ENCODE measurements around the gene SDK1.

SDK1 gene

DNA sequence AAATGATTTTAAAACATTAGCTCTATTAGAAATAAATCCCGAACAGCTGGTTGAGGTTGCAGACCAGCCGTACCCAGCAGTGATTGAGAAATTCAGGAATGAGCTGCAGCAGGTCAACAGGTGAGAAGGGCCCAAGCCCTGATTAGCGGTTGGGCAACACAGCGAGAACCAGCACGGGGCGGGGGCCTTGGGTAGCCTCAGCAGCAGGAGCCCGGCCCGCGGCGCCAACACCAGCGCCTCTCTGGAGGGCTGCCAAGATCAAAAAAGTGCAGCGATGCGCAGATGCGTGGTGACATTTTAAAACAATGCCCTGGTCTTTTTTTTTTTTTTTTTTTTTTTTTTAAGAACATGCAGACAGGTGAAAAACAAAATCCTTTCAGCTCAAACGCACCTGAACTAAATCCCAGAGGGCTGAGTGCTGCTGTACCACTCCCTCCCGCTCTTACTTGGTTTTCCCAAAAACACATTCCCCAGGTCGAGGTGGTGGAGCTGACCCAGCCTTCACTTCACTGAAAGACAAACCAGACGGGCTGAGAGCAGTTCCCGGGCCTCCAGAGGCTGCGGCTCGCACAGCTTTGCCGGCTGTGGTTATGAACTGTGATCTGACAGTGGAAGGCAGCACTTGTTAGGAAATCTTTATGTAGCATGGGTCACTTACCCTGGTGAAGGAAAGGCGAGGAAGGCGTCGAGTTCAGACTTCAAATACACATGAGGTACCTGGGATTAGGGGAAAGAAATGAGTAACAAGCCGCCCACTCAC is 579.4 kb downstream of the SDK1 start:
- no peak for DNase-seq (ENCODE audit: low read depth in 3 of 3)

DNA sequence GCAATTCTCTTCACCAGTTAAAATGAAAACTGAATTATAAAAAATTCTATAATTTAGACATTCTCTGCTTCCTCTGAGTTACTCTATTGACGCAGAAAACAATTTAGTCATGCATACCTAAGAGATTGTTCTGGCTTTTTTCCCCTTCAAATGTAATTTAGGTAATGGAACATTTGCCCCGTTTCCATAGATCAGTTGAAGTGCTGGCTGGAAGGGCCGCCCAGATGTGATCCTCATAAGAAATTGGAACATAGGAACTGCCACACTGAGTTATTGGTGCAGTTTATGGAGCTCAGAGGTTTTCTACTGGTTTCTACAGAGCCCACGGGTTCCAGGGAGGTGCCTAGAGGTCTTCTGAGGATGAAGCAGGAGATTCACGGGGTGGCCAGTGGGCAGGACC is 581.7 kb downstream of the SDK1 start:
- DNase-seq (ENCODE audit: low read depth in 3 of 3): no peak

GRCh38 chr7:3884543-3884942 is 583.5 kb downstream of the SDK1 start:
- no peak for DNase-seq (ENCODE audit: low read depth in 3 of 3)

DNA sequence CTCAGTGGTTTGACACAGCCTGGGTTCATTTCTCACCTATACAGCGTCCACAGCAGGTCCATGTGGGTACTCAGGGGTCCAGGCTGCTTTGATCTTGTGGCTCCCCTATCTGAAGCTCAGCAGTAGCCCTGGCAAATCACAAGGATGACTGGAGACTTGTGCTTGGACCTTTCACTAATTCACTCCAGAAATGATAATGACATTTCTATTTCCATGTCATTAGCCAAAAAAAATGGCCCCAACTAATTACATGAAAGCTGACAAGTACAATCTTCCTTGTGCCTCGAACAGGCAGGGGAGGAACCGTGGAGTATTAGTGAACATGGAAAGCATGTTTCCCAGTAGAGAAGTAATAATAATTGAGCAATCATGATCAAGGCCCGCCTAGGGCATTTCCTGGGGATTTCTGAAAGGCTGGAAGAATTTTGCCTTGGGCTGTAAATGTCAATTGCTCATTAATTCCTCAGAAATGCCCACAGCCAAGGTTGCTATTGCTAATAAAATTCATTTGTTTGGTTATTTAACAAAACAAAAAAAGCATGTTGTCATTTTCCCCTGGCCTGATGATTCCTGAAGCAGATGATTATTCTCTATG is 586.1 kb downstream of the SDK1 start:
- no peak for DNase-seq (ENCODE audit: low read depth in 3 of 3)

DNA sequence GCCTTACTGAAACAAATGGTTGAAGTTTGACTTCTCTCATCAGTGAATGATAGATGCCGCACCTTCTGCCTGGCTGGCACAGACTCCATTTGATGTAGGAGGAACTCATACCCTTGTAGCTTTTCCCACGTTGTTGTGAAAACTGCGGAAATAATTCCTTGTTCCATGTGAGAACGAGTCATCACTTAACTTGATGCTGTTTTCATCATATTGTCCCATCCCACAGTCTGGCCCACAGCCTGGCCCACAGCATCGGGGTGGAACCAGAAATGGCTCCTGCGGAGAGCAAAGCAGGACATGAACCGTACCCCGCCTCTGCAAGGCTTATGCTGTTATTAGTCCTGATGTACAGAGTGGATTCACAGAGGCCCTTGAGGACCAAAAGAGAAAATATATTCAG is 587.0 kb downstream of the SDK1 start:
- no peak for DNase-seq (ENCODE audit: low read depth in 3 of 3)

DNA sequence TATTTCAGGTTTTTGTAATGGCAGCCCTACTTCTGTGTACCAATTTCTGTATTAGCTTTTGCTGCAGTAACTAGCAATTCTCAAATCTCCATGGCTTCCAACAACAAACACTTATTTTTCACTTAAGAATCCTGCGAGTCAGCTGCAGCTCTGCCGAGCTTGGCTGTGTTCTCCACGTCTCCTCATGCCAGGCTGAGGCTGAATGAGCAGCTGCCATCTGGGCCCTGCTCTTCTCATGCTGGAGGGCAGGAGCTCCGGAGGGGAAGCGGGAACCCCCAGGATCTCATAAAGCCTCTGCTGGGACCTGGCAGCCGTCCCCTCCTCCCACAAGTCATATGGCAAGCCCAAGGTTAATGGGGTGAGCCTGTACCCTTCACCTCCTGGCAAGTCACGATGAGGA is 591.1 kb downstream of the SDK1 start:
- DNase-seq (ENCODE audit: low read depth in 3 of 3): no peak

GRCh38 chr7:3892686-3893085 is 591.6 kb downstream of the SDK1 start:
- no peak for DNase-seq (ENCODE audit: low read depth in 3 of 3)

DNA sequence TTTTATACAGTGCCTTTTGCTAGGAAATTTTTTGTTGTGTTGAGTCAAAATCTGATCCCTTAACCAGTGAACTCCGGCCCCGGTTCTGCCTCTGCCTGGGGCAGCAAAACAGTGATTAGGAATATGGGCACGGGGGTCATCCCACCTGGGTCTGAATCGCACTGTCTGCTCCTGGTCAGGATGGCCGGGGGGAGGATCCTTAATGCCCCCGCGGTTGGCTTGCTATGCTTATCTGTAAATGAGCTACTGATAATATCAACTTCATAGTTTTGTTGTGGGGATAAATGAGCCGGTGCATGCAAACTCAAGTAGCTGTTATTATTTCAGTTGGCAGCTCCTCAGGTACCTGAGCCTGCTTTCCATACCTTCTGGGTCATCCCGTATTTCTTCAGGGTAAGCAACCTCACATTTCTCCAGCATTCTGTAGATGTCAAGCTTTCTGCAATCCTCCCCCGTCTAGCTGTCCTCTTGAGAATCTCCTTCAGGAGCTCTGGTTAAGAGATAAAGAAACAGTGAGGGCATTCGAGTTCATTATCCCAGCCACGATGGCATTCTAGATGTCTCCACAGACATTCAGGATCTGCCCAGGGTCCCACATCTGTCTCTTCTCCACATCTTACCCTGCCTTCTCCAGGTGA is 592.2 kb downstream of the SDK1 start:
- DNase-seq (ENCODE audit: low read depth in 3 of 3): no peak

DNA sequence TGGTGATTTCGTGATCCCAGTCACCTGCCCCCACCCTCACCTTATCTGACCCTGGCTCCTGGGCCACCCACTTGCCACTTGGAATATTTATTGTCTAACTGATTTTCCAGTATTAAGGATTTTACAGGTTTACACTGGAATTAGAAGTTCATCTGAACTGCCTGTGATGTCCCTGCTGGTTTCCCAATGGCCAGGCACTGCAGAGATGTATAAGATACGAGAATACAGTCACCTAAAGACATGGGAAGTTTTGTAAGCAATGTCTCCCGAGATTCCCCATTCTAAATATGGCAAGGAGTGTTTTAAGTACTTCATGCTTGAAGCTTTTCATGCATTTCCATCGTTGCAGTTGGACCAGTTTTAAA is 592.7 kb downstream of the SDK1 start:
- DNase-seq (ENCODE audit: low read depth in 3 of 3): no peak

DNA sequence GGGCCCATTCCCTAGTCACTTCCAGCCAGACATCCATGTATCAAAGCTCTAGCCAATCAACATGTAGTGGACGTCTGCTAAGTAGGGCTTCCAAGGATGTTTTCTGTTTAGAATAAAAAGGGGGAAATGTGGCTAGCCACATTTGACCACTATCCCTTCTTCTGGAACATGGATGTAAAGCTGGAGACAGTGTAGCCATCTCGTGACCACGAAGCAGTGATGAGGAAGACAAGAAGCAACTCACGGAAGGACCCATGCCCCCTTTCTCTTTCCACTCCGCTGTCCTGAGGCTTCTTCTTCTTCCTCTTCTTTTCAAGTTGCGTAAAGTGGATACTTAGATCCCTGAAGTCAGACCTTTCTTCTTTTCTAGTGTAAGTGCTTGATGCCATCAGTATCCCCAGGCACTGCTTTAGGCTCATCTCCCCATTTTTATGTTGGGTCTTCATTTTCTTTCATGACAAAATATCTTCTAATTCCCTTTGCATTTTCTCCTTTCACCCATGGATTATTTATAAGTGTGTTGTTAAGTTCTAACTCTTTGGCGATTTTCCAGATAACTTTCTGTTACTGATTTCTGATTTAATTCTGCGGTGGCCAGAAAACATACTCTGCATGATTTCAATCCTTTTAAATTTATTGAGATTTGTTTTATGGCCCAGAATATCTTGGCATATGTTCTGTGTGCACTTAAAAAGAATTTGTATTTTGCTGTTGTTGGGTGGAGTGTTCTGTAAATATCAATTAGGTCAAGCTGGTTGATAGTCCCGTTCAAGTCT is 594.5 kb downstream of the SDK1 start:
- no peak for DNase-seq (ENCODE audit: low read depth in 3 of 3)

- no peak for DNase-seq (ENCODE audit: low read depth in 3 of 3)
These were observed 595.2 kb downstream of the SDK1 start for GRCh38 chr7:3896169-3896765.

GRCh38 chr7:3897430-3898372 is 596.6 kb downstream of the SDK1 start:
- peak; percentile 11 to 31 (median 22) for DNase-seq (ENCODE audit: low read depth in 3 of 3)

- DNase-seq (ENCODE audit: low read depth in 3 of 3): no peak
These were observed 598.5 kb downstream of the SDK1 start for GRCh38 chr7:3899559-3899991.

DNA sequence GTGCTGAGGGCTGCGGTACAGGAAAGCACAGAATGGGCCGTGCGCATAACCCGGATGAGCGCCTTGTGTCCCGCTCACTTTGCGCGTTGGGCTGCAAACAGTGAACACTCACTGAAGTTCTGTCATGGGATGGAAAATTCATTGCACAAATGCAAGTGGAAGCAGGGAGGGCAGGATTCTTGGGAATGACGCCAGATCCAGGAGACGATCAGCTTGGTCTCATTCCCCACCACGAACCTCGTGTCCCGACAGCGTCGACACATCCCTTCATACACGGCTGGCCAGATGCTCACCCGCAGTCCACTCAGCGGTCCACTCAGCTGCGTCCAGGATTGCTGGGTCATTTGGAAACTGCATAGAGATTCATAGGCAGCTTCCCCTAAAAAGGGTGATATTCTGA is 607.1 kb downstream of the SDK1 start:
- DNase-seq (ENCODE audit: low read depth in 3 of 3): no peak

- no peak for DNase-seq (ENCODE audit: low read depth in 3 of 3)
These were observed 608.1 kb downstream of the SDK1 start for GRCh38 chr7:3909128-3909527.

DNA sequence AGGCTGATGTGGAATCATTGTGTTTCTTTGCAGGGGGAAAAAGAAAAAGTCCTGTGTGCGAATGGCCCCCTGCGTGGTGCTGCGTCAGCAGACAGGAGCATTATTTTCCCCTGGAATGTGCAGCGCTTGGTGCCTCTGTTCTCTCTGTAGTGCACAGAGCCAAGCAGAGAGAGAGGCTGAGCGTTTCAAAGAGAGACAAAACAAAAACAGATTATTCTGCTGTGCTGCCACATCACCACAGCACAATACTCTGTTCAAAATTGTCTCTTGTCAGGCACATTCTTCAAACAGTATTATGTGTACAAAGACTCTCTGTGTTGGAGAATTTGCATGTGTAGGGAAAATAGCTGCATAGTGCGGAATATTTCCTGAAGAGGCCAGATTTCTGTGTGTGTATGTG is 609.0 kb downstream of the SDK1 start:
- no peak for DNase-seq (ENCODE audit: low read depth in 3 of 3)

- DNase-seq (ENCODE audit: low read depth in 3 of 3): no peak
These were observed 610.6 kb downstream of the SDK1 start for GRCh38 chr7:3911685-3912084.

DNA sequence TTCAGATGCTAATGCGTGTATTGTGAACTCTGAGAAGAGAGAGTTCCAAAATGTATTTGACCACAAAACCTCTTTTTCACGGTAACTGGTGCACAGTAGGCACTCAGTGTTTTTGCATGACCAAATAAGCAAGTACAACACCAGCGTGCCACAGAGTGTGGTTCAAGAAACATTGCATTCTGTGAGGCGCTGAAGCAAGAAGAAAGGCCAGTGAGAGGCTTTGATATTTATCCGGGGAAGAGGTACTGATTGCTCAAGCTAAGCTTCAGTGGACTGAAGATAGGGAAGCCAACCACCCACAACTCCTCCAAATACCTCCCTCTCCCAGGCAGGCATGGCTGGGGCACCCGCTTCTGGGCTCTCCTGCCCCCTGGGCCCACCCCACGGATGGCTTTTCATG is 611.2 kb downstream of the SDK1 start:
- no peak for DNase-seq (ENCODE audit: low read depth in 3 of 3)

DNA sequence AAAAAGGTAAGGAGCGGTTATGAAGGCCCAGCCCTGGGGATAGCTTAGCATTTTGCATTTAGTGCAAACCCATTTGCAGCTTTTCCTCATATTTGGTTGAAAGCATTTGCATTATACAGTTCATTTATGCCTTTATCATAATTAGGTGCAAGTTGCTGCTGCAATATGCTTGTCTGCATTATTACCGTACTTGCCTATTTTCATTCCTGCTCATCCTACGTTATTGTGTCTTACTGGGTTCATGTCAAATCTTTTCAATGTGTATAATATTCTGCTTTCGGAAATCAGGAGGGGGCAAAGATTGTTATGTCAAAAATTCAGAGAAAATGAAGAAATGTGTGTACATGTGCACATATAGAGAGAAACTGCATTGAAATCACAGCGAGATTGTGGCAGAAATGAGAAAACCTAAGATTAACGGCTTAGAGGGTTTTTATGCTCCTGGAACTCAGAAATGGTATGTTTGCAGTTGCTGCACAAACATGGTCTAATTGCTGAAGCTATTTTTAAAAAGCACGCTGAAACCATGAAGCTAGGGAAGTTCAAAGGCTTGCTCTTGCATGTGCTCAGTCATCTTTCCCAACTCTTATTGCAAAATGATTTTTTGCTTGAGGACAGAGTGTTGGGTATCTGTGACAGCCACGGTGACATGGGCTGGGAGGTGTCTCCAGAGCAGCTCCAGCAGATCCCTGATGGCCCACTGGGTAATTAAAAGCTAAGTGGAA is 613.2 kb downstream of the SDK1 start:
- DNase-seq (ENCODE audit: low read depth in 3 of 3): no peak

DNA sequence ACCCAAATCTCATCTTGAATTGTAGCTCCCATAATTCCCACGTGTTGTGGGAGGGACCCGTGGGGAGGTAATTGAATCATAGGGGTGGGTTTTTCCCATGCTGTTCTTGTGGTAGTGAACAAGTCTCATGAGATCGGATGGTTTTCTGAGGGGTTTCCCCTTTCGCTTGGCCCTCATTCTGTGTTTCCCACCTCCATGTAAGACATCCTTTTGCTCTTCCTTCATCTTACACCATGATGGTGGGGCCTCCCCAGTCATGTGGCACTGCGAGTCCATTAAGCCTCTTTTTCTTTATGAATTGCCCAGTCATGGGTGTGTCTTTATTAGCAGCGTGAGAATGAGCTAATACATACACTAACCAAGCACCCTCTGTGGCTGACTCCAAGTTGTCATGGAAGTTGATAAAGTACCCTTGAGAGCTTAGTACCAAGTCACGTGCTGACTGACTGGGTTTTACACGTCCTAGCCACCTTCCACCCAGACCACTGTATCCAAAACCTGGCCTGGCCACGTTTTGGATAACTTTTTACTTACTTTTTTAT is 614.4 kb downstream of the SDK1 start:
- DNase-seq (ENCODE audit: low read depth in 3 of 3): no peak
